ENCODE measurements around the gene CYP3A4. TPM values are rescaled to one million over a fixed set of nuclear protein-coding genes. Genes with fewer than 3 reads are reported as not detected.

CYP3A4 gene
- total and polyA plus RNA-seq, 2 of the 8 experiments (the other 6 are each of a cell fraction or from before 2014, with no cell fraction given): not detected

- TF ChIP-seq TCF12 (IDR thresholded peaks at IDR 0.05; ENCODE audit: low read depth, low read length): no peak
- TF ChIP-seq CHD7 (IDR thresholded peaks at IDR 0.05; ENCODE audit: insufficient replicate concordance, low read length): no peak
- TF ChIP-seq ZNF274 (IDR thresholded peaks at IDR 0.05; ENCODE audit: borderline replicate concordance, extremely low read depth, low read length): no peak
- TF ChIP-seq CHD1 (IDR thresholded peaks at IDR 0.05; ENCODE audit: low read depth, low read length): no peak
- TF ChIP-seq KDM1A (IDR thresholded peaks at IDR 0.05; ENCODE audit: borderline replicate concordance, low read length): no peak
- no peak for TF ChIP-seq JUN (IDR thresholded peaks at IDR 0.05; ENCODE audit: low read depth, low read length)
- TF ChIP-seq NRF1 (IDR thresholded peaks at IDR 0.05; ENCODE audit: low read depth, low read length): no peak
- no peak for TF ChIP-seq SIX5 (IDR thresholded peaks at IDR 0.05; ENCODE audit: low read depth, low read length)
These were observed 53.0 kb downstream of the CYP3A4 start (continued) for GRCh38 chr7:99730992-99731391.
